LNCaP clone FGC (cell line): ENCODE measurements around the gene RWDD1.

Experiments
- DNase-seq: peaks from one replicate; pipeline ENCODE4 v3.0.0-alpha.2; 2011; ENCODE audit warnings: low read depth
- H3K4me3 ChIP-seq: 2 replicates; pipeline ENCODE4 v1.5.1; 2011; ENCODE audit warnings: mild to moderate bottlenecking, low read depth, low read length, control low read depth
- TF ChIP-seq, protein P1 (sequence below): IDR thresholded peaks from 2 replicates; pipeline ENCODE4 v1.5.1; 2012; ENCODE audit warnings: mild to moderate bottlenecking; ENCODE audit not compliant: control insufficient read depth, insufficient read depth; ENCODE audit errors: extremely low read depth

Gene RWDD1

DNA sequence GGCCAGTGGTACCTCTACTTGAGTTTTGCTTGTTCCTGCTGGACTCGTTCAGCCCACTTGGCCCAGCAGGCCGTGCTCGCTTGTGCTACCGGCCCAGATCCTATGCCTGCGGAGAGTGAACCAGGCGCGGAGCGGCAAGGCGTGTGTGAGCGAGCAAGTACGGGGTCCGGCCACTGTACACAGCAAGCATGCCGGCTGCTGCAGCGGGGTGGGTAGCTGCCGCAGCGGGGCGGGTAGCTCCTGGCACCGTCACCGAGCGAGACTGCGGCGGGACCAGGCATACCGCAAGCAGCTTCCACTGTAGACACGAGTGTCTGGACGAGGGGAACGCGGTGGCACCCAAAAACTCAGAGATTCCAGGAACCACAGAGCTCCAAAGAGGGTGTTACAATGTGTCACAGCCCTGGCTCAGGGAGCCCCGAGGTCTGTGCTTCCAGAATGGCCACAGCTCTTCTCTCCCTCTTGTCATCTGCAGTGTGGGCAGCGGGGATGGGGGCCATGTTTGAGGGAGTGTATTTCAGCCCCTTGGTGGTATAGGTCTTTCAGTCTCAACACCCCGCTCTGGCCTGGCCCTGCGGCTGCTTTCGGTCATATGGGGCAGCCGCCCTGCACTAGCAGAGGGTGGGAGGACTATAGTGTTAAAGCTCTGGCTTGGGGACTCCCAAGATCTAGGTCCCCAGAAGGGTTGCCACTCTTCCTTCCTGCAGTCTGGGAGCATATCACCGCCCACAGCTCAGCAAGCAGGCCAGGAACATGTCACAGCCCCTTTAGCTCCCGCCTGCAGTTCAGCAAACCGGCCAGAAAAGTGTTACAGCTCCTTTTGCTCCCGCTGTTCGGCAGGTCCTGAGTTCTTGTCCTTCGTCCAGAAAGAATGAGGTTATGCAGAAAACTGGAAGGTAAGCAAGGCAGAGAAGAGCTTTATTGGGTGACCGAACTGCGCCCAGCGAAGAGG lies 6.1 kb upstream of the RWDD1 start:
- no peak overlapping the region for H3K4me3 ChIP-seq

DNA sequence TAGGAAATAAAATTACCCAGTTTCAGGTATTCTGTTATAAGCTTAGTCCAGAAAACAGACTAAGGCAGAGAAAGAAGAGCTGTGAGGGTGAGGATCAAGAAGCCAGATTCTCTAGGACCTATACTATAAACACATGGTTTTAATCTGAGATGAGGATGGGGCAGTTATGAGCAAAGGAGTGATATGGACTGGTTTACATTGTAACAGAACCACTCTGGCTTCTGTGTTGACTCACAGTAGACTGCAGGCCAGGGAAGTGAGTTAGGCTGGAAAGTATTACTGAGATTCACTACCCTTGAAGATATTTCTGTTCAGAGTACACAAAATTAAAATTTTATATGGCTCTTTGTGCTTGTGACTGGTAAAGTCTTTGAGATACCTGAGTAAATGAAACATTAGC lies 3.2 kb upstream of the RWDD1 start:
- TF ChIP-seq, protein P1, sequence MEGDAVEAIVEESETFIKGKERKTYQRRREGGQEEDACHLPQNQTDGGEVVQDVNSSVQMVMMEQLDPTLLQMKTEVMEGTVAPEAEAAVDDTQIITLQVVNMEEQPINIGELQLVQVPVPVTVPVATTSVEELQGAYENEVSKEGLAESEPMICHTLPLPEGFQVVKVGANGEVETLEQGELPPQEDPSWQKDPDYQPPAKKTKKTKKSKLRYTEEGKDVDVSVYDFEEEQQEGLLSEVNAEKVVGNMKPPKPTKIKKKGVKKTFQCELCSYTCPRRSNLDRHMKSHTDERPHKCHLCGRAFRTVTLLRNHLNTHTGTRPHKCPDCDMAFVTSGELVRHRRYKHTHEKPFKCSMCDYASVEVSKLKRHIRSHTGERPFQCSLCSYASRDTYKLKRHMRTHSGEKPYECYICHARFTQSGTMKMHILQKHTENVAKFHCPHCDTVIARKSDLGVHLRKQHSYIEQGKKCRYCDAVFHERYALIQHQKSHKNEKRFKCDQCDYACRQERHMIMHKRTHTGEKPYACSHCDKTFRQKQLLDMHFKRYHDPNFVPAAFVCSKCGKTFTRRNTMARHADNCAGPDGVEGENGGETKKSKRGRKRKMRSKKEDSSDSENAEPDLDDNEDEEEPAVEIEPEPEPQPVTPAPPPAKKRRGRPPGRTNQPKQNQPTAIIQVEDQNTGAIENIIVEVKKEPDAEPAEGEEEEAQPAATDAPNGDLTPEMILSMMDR, result no peak
- DNase-seq, result no peak
- H3K4me3 ChIP-seq, result no peak overlapping the region

More for the DNA sequence above, 6.1 kb upstream of the RWDD1 start:
- TF ChIP-seq, protein P1, result no peak
- no peak for DNase-seq

DNA sequence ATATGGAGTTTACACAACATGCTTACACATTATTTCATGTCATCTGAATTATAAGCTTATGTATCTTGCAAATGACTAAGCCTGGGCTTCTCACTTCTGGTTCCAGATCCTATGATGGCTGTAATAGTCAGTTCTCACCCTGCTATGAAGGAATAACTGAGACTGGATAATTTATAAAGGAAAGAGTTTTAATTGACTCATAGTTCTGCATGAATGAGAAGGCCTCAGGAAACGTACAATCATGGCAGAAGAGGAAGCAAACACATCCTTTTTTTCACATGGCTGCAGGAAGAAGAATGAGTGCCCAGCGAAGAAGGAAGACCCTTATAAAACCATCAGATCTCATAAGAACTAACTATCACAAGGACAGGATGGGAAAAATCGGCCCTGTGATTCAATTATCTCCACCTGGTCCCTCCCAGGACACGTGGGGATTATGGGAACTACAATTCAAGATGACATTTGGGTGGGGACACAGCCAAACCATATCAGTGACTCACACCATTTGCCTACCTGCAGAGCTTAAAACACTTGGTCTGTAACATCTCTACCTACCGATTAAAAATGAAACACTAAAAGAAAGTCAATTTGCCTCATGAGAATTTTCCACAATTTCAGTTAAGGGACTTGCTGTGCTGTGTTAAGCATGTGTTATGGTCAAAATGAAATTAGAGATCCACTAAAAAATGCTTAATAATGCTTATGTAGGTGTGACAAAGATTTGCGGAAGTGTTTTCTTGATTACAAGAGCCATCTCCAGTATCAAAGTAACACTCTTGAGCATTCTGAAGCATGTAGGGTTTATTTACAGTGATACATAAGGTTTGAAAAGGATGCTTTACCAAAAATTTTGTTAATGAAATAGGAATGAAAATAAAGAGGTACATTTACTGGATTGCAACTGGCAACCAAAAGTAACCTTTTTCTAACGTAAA lies 2.2 kb upstream of the RWDD1 start:
- no peak overlapping the region for H3K4me3 ChIP-seq
- TF ChIP-seq, protein P1, result no peak
- DNase-seq, result no peak

DNA sequence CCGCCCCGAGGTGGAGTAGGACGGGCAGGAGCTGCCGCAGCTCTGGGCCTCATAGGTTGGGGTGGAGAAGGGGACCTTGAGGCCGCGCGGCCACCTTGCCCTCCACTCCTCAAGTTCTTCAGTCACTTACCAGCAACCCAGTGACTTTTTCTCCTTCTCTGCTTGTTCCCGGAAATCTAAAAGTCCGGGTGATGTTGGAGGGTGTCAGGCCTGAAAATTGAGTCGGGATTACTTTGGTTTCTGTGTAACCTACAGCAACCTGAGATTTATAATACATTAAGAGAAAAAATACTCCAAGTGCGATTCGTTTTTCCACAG lies 338 bp downstream of the RWDD1 start:
- H3K4me3 ChIP-seq, result peak overlapping the region; percentile 98
- no peak for DNase-seq
- TF ChIP-seq, protein P1, result no peak

DNA sequence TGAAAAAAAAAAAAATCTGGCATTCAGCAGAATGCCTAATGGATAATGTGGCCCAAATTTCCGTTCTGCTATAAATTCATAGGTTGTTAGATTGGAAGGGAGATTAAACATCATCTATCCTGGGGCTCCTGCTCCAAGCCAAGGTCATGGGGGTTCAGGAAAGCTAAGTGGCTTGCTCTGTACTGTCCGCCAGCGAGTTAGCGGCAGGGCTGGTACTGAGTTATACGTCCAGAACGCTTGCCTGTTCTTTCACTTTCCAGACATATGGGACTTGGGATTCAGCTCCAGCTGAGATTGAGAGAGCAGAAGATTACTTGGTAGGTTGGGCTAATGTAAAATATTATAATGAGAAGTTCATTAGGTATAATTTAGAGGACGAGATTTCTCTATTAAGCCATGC lies 858 bp downstream of the RWDD1 start:
- DNase-seq, result no peak
- peak overlapping the region; percentile 98 for H3K4me3 ChIP-seq
- TF ChIP-seq, protein P1, result no peak

DNA sequence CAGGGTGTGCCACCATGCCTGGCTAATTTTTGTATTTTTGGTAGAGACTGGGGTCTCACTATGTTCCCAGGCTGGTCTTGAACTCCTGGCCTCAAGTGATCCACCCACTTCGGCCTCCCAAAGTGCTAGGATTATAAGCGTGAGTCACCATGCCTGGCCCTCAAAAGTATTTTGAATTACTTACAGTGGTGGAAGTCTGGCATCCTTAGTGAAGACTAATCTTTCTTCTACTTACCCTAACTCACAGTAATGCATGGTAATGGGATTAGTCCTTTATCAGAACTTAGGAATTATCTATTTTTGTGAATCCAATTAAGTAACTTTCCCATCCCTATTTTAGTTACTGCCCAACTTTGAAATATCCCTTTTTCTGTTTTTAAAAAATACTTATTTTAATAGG lies 3.9 kb downstream of the RWDD1 start:
- TF ChIP-seq, protein P1, result no peak
- no peak for DNase-seq

More for the DNA sequence above, 3.9 kb downstream of the RWDD1 start:
- H3K4me3 ChIP-seq, result no peak overlapping the region
